Hepatocyte (in vitro differentiated cells): ENCODE data around the gene ARHGEF25. TPM values are rescaled to one million over a fixed set of nuclear protein-coding genes. Genes with fewer than 3 reads are reported as not detected.
"Not testable (repeated sequence)": the region's sequence is repeated elsewhere in the genome, so short reads cannot be mapped to it uniquely, and the experiment has no call there.

Experiments used
- DNase-seq: peaks from one replicate; pipeline ENCODE4 v3.0.0-alpha.2; 2016; ENCODE audit warnings: low spot score
- H2AFZ ChIP-seq: fragments of 200-600 bp; sonication (generic); 2 replicates; pipeline ENCODE4 v1.6.0; 2016; ENCODE audit warnings: antibody characterized with exemption, mild to moderate bottlenecking
- H3K27ac ChIP-seq: fragments of 200-600 bp; sonication (generic); 2 replicates; pipeline ENCODE4 v1.5.1; 2016; ENCODE audit warnings: mild to moderate bottlenecking
- H3K27me3 ChIP-seq: fragments of 200-600 bp; sonication (generic); 2 replicates; pipeline ENCODE4 v1.6.1; 2016
- H3K36me3 ChIP-seq: fragments of 200-600 bp; sonication (generic); replicated peaks from 2 replicates; pipeline ENCODE4 v1.5.1; 2016; ENCODE audit warnings: low read depth; ENCODE audit not compliant: insufficient read depth
- H3K4me1 ChIP-seq: fragments of 200-600 bp; sonication (generic); 2 replicates; pipeline ENCODE4 v1.5.1; 2016; ENCODE audit warnings: mild to moderate bottlenecking, moderate library complexity; ENCODE audit not compliant: insufficient read depth
- H3K4me2 ChIP-seq: fragments of 200-600 bp; sonication (generic); 2 replicates; pipeline ENCODE4 v1.6.0; 2016
- H3K4me3 ChIP-seq: fragments of 200-600 bp; sonication (generic); 2 replicates; pipeline ENCODE4 v1.5.1; 2016; ENCODE audit warnings: mild to moderate bottlenecking
- H3K79me2 ChIP-seq: fragments of 200-600 bp; sonication (generic); 2 replicates; pipeline ENCODE4 v1.6.0; 2017; ENCODE audit warnings: mild to moderate bottlenecking
- H3K9me2 ChIP-seq: fragments of 200-600 bp; sonication (generic); replicated peaks from 2 replicates; pipeline ENCODE4 v1.6.0; 2017; ENCODE audit warnings: mild to moderate bottlenecking; ENCODE audit not compliant: insufficient read depth
- H3K9me3 ChIP-seq: fragments of 200-600 bp; sonication (generic); 2 replicates; pipeline ENCODE4 v1.5.1; 2016; ENCODE audit warnings: low read depth, mild to moderate bottlenecking
- H4K20me1 ChIP-seq: fragments of 200-600 bp; sonication (generic); 2 replicates; pipeline ENCODE4 v1.6.0; 2016; ENCODE audit warnings: mild to moderate bottlenecking; ENCODE audit not compliant: insufficient read depth, poor library complexity, severe bottlenecking
- EZH2 ChIP-seq: fragments of 200-600 bp; sonication (generic); IDR thresholded peaks from 2 replicates; pipeline ENCODE4 v1.6.1; 2016; ENCODE audit warnings: antibody characterized with exemption, mild to moderate bottlenecking, borderline replicate concordance
- EZH2phosphoT487 ChIP-seq: fragments of 200-600 bp; sonication (generic); IDR thresholded peaks from one replicate; pipeline ENCODE4 v1.6.1; 2018; ENCODE audit warnings: antibody characterized with exemption, mild to moderate bottlenecking, low read depth, moderate library complexity; ENCODE audit not compliant: unreplicated experiment, severe bottlenecking
- WGBS: methylation state at CpG from one replicate; pipeline ENCODE4 v1.1.6; 2016; ENCODE audit warnings: low lambda C conversion rate; ENCODE audit errors: missing lambda C conversion rate; 5-methylcytosine and 5-hydroxymethylcytosine counted together
- polyA plus RNA-seq: library from polyadenylated mRNA; unstranded; fragments of >200 nt; fragmentation: Nextera tagmentation; extraction: Ambion mirVana; gene quantifications from 2 replicates; pipeline ENCODE4 v1.2.1, GENCODE V29; 2016
- total RNA-seq: library from RNA; depleted of rRNA; stranded (reverse); fragments of >200 nt; gene quantifications from 2 replicates; pipeline ENCODE4 v1.2.3, GENCODE V29; 2014
- TF ChIP-seq, protein P1 (sequence below): fragments of 200-600 bp; sonication (generic); IDR thresholded peaks from 2 replicates; pipeline ENCODE4 v1.5.1; 2016; ENCODE audit warnings: antibody characterized with exemption, mild to moderate bottlenecking; ENCODE audit not compliant: poor library complexity

ARHGEF25 gene
- total and polyA plus RNA-seq, 2 experiments from 2014 or later = 0.29 to 12.6 TPM

DNA sequence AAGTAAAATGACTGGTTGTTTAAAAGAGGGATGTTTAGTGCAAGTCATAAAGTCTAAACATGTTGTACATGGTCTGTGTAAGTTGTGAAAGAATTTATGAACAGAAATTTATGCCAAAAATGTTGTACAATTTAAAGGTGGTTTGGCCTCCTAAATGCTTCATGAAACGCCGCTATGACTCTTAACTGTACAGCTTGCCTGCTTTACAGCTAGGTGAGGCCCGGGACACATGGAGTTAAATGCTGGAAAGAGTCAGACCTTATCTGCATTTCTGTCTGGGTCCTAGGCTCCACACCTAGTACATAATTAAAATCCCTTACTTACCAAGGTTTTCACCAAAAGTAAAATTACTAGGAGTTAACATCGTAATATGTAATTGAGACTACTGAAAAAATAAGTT is 50.1 kb downstream of the ARHGEF25 start:
- Histone ChIP-seq H3K36me3 (no peaks in the 10 kb centered on the region), H3K27ac (no peak overlapping the region), H3K79me2 (no peaks in the 10 kb centered on the region), H3K9me3 (no peaks in the 10 kb centered on the region), H3K4me2 (no peak overlapping the region), H3K4me1 (no peaks in the 10 kb centered on the region), H3K9me2 (no peaks in the 10 kb centered on the region), H4K20me1 (no peaks in the 10 kb centered on the region), H3K4me3 (no peak overlapping the region), H3K27me3 (no peaks in the 10 kb centered on the region), H2AFZ (no peak overlapping the region)
- WGBS = 79% methylated on average over 4 of the region's 4 CpGs
- no peak for DNase-seq
- TF ChIP-seq, protein P1, sequence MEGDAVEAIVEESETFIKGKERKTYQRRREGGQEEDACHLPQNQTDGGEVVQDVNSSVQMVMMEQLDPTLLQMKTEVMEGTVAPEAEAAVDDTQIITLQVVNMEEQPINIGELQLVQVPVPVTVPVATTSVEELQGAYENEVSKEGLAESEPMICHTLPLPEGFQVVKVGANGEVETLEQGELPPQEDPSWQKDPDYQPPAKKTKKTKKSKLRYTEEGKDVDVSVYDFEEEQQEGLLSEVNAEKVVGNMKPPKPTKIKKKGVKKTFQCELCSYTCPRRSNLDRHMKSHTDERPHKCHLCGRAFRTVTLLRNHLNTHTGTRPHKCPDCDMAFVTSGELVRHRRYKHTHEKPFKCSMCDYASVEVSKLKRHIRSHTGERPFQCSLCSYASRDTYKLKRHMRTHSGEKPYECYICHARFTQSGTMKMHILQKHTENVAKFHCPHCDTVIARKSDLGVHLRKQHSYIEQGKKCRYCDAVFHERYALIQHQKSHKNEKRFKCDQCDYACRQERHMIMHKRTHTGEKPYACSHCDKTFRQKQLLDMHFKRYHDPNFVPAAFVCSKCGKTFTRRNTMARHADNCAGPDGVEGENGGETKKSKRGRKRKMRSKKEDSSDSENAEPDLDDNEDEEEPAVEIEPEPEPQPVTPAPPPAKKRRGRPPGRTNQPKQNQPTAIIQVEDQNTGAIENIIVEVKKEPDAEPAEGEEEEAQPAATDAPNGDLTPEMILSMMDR = no peak
- TF ChIP-seq EZH2 (no peak), EZH2phosphoT487 (no peak)

DNA sequence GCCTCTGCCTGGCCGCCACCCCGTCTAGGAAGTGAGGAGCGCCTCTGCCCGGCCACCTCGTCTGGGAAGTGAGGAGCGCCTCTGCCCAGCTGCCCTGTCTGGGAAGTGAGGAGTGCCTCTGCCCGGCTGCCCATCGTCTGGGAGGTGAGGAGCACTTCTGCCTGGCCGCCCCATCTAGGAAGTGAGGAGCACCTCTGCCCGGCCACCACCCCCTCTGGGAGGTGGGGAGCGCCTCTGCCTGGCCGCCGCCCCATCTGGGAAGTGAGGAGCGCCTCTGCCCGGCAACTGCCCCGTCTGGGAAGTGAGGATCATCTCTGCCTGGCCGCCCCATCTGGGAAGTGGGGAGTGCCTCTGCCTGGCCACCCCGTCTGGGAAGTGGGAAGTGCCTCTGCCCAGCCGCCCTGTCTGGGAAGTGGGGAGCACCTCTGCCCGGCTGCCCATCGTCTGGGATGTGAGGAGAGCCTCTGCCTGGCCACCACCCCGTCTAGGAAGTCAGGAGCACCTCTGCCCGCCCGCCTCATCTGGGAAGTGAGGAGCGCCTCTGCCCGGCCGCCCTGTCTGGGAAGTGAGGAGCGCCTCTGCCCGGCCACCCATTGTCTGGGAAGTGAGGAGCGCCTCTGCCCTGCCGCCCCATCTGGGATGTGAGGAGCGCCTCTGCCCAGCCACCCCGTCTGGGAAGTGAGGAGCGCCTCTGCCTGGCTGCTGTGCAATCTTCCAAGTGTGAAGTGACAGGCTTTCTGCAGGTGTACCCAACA is 54.0 kb downstream of the ARHGEF25 start:
- not testable (repeated sequence) for H3K36me3 ChIP-seq, H3K9me2 ChIP-seq, H3K4me3 ChIP-seq, H2AFZ ChIP-seq, DNase-seq, H3K4me1 ChIP-seq, H4K20me1 ChIP-seq, H3K4me2 ChIP-seq, H3K9me3 ChIP-seq, H3K27me3 ChIP-seq, H3K27ac ChIP-seq, H3K79me2 ChIP-seq
- WGBS = 87% methylated on average over 23 of the region's 34 CpGs

Other genes starting within 250 kb of the ARHGEF25 start
- gene R3HDM2, start 180.4 kb upstream of the ARHGEF25 start, total RNA-seq = 22.8 and 28.7 TPM in 2 replicates
- 13.4 and 17.1 TPM in 2 replicates for gene R3HDM2, start 180.4 kb upstream of the ARHGEF25 start, polyA plus RNA-seq
- 1.3 and 1.8 TPM in 2 replicates for gene INHBC, start 176.7 kb upstream of the ARHGEF25 start, total RNA-seq
- gene INHBC, start 176.7 kb upstream of the ARHGEF25 start, polyA plus RNA-seq = 1.5 and 3.4 TPM in 2 replicates
- 44.2 and 45.9 TPM in 2 replicates for gene INHBE, start 156.1 kb upstream of the ARHGEF25 start, total RNA-seq
- gene INHBE, start 156.1 kb upstream of the ARHGEF25 start, polyA plus RNA-seq = 6.1 and 15.1 TPM in 2 replicates
- 5.9 and 7.6 TPM in 2 replicates for gene GLI1, start 151.7 kb upstream of the ARHGEF25 start, total RNA-seq
- gene GLI1, start 151.7 kb upstream of the ARHGEF25 start, polyA plus RNA-seq = 5.1 and 6.0 TPM in 2 replicates
- 0.44 and 2.0 TPM in 2 replicates for gene ARHGAP9, start 131.6 kb upstream of the ARHGEF25 start, total RNA-seq
- 2.2 and 3.6 TPM in 2 replicates for gene ARHGAP9, start 131.6 kb upstream of the ARHGEF25 start, polyA plus RNA-seq
- 117 and 124 TPM in 2 replicates for gene MARS1, start 123.4 kb upstream of the ARHGEF25 start, total RNA-seq
- 147 and 158 TPM in 2 replicates for gene MARS1, start 123.4 kb upstream of the ARHGEF25 start, polyA plus RNA-seq
- gene DDIT3, start 90.9 kb upstream of the ARHGEF25 start, total RNA-seq = 92.7 and 105 TPM in 2 replicates
- gene DDIT3, start 90.9 kb upstream of the ARHGEF25 start, polyA plus RNA-seq = 133 and 145 TPM in 2 replicates
- 6.6 and 7.0 TPM in 2 replicates for gene MBD6, start 88.6 kb upstream of the ARHGEF25 start, total RNA-seq
- gene MBD6, start 88.6 kb upstream of the ARHGEF25 start, polyA plus RNA-seq = 35.2 and 39.8 TPM in 2 replicates
- gene DCTN2, start 64.2 kb upstream of the ARHGEF25 start, total RNA-seq = 122 and 124 TPM in 2 replicates
- gene DCTN2, start 64.2 kb upstream of the ARHGEF25 start, polyA plus RNA-seq = 110 and 112 TPM in 2 replicates
- gene KIF5A, start 61.4 kb upstream of the ARHGEF25 start, total RNA-seq = 0.03 and 0.16 TPM in 2 replicates
- gene KIF5A, start 61.4 kb upstream of the ARHGEF25 start, polyA plus RNA-seq = 0.18 TPM in 2 replicates
- gene PIP4K2C, start 20.2 kb upstream of the ARHGEF25 start, total RNA-seq = 30.0 and 41.6 TPM in 2 replicates
- gene PIP4K2C, start 20.2 kb upstream of the ARHGEF25 start, polyA plus RNA-seq = 32.3 and 34.2 TPM in 2 replicates
- 17.7 and 19.9 TPM in 2 replicates for gene DTX3, start 6.6 kb upstream of the ARHGEF25 start, total RNA-seq
- gene DTX3, start 6.6 kb upstream of the ARHGEF25 start, polyA plus RNA-seq = 31.2 and 42.9 TPM in 2 replicates
- 0.24 and 0.97 TPM in 2 replicates for gene B4GALNT1, start 21.8 kb downstream of the ARHGEF25 start, total RNA-seq
- 0.97 and 1.2 TPM in 2 replicates for gene B4GALNT1, start 21.8 kb downstream of the ARHGEF25 start, polyA plus RNA-seq
- 303 and 366 TPM in 2 replicates for gene OS9, start 82.7 kb downstream of the ARHGEF25 start, total RNA-seq
- 243 and 250 TPM in 2 replicates for gene OS9, start 82.7 kb downstream of the ARHGEF25 start, polyA plus RNA-seq
- 0.33 and 0.76 TPM in 2 replicates for gene AGAP2, start 127.3 kb downstream of the ARHGEF25 start, total RNA-seq
- 0.04 TPM in 2 replicates for gene AGAP2, start 127.3 kb downstream of the ARHGEF25 start, polyA plus RNA-seq
- gene TSPAN31, start 133.6 kb downstream of the ARHGEF25 start, total RNA-seq = 77.6 and 81.3 TPM in 2 replicates
- gene TSPAN31, start 133.6 kb downstream of the ARHGEF25 start, polyA plus RNA-seq = 54.9 and 69.2 TPM in 2 replicates
- 306 and 339 TPM in 2 replicates for gene CDK4, start 140.9 kb downstream of the ARHGEF25 start, total RNA-seq
- gene CDK4, start 140.9 kb downstream of the ARHGEF25 start, polyA plus RNA-seq = 308 and 315 TPM in 2 replicates
- gene MARCHF9, start 143.7 kb downstream of the ARHGEF25 start, total RNA-seq = 14.6 and 16.9 TPM in 2 replicates
- gene MARCHF9, start 143.7 kb downstream of the ARHGEF25 start, polyA plus RNA-seq = 13.6 and 14.8 TPM in 2 replicates
- 0.23 and 2.9 TPM in 2 replicates for gene CYP27B1, start 155.6 kb downstream of the ARHGEF25 start, total RNA-seq
- 0.89 and 2.3 TPM in 2 replicates for gene CYP27B1, start 155.6 kb downstream of the ARHGEF25 start, polyA plus RNA-seq
- gene METTL1, start 160.7 kb downstream of the ARHGEF25 start, total RNA-seq = 8.6 and 8.8 TPM in 2 replicates
- 26.1 and 31.1 TPM in 2 replicates for gene METTL1, start 160.7 kb downstream of the ARHGEF25 start, polyA plus RNA-seq
- 5.5 and 7.6 TPM in 2 replicates for gene EEF1AKMT3, start 161.2 kb downstream of the ARHGEF25 start, total RNA-seq
- gene EEF1AKMT3, start 161.2 kb downstream of the ARHGEF25 start, polyA plus RNA-seq = 4.5 and 10.3 TPM in 2 replicates
- 15.7 and 25.9 TPM in 2 replicates for gene TSFM, start 171.4 kb downstream of the ARHGEF25 start, total RNA-seq
- gene TSFM, start 171.4 kb downstream of the ARHGEF25 start, polyA plus RNA-seq = 38.9 and 46.8 TPM in 2 replicates
- 1.0 and 2.4 TPM in 2 replicates for gene AVIL, start 207.3 kb downstream of the ARHGEF25 start, total RNA-seq
- gene AVIL, start 207.3 kb downstream of the ARHGEF25 start, polyA plus RNA-seq = 0.93 and 1.3 TPM in 2 replicates
- gene CTDSP2, start 235.3 kb downstream of the ARHGEF25 start, total RNA-seq = 96.8 and 107 TPM in 2 replicates
- gene CTDSP2, start 235.3 kb downstream of the ARHGEF25 start, polyA plus RNA-seq = 59.3 and 75.9 TPM in 2 replicates